Ishikawa (cell line): Measurements from ENCODE around the gene SLC6A5.

Experiments
- CEBPB ChIP-seq: IDR thresholded peaks from 2 replicates; pipeline ENCODE4 v1.6.1; 2012
- CREB1 ChIP-seq: IDR thresholded peaks from 2 replicates; pipeline ENCODE4 v1.6.1; 2012; ENCODE audit warnings: low read depth
- EP300 ChIP-seq: IDR thresholded peaks from 2 replicates; pipeline ENCODE4 v1.6.1; 2012; ENCODE audit warnings: borderline replicate concordance
- REST ChIP-seq: IDR thresholded peaks from 2 replicates; pipeline ENCODE4 v1.6.1; 2012; ENCODE audit warnings: low read depth, mild to moderate bottlenecking
- YY1 ChIP-seq: IDR thresholded peaks from 2 replicates; pipeline ENCODE4 v1.6.1; 2012; ENCODE audit warnings: low read depth
- TF ChIP-seq, protein P1 (sequence below): IDR thresholded peaks from 2 replicates; pipeline ENCODE4 v1.6.1; 2012

GRCh38 chr11:20688761-20689160 is 89.4 kb downstream of the SLC6A5 start:
- TF ChIP-seq CEBPB (no peak), CREB1 (no peak), YY1 (no peak), REST (no peak), EP300 (no peak)
- TF ChIP-seq, protein P1, sequence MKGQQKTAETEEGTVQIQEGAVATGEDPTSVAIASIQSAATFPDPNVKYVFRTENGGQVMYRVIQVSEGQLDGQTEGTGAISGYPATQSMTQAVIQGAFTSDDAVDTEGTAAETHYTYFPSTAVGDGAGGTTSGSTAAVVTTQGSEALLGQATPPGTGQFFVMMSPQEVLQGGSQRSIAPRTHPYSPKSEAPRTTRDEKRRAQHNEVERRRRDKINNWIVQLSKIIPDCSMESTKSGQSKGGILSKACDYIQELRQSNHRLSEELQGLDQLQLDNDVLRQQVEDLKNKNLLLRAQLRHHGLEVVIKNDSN: no peak
